PC-3 (cell line): ENCODE results near the gene ZNF17.

Source experiments
- EZH2 ChIP-seq: fragments of 300-600 bp; sonication (generic); IDR thresholded peaks from one replicate; pipeline ENCODE4 v1.6.1; 2017; ENCODE audit warnings: antibody characterized with exemption, mild to moderate bottlenecking, low read length; ENCODE audit not compliant: unreplicated experiment
- EZH2phosphoT487 ChIP-seq: fragments of 300-600 bp; sonication (generic); IDR thresholded peaks from 2 replicates; pipeline ENCODE4 v1.6.1; 2018; ENCODE audit warnings: mild to moderate bottlenecking, antibody characterized with exemption, low read length, borderline replicate concordance
- TF ChIP-seq, protein P1 (sequence below): fragments of 300-600 bp; sonication (generic); conservative IDR thresholded peaks from 2 replicates; pipeline ENCODE4 v1.5.1; 2017; ENCODE audit warnings: antibody characterized with exemption, low read depth, mild to moderate bottlenecking, low read length

DNA sequence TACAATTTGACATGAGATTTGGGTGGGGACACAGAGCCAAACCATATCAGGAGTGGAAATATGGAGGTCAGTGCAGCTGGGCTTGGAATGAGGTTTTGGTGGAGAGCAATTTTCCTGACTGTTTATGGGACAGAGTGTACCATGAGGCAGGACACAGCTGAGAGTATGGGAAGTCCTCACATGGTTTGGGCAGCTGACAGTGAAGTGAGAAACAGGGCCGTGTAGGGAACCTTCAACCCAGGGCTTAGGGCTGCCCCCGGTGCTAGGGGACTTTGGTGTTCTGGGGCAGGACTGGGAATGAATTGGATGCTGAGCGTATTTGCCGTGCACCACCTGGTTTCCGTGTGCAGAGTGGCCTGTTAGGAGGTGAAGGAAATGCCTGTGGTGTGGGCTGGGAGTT, 15.3 kb upstream of the ZNF17 start:
- TF ChIP-seq, protein P1, sequence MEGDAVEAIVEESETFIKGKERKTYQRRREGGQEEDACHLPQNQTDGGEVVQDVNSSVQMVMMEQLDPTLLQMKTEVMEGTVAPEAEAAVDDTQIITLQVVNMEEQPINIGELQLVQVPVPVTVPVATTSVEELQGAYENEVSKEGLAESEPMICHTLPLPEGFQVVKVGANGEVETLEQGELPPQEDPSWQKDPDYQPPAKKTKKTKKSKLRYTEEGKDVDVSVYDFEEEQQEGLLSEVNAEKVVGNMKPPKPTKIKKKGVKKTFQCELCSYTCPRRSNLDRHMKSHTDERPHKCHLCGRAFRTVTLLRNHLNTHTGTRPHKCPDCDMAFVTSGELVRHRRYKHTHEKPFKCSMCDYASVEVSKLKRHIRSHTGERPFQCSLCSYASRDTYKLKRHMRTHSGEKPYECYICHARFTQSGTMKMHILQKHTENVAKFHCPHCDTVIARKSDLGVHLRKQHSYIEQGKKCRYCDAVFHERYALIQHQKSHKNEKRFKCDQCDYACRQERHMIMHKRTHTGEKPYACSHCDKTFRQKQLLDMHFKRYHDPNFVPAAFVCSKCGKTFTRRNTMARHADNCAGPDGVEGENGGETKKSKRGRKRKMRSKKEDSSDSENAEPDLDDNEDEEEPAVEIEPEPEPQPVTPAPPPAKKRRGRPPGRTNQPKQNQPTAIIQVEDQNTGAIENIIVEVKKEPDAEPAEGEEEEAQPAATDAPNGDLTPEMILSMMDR: no peak
- TF ChIP-seq EZH2 (no peak), EZH2phosphoT487 (no peak)
